HUDEP-2 (cell line): Measurements from ENCODE around the gene GIMD1.

Source experiments
- DNase-seq, 76 experiments: peaks; one replicate each; lab custom pipeline; 2025; ENCODE audit not compliant: unreplicated experiment in 76 of 76; lab: John Stamatoyannopoulos, UW

Gene GIMD1

GRCh38 chr4:106315968-106316772 is 52.4 kb downstream of the GIMD1 start, which contains the start of the genes AIMP1 and TBCK:
Gene AIMP1, plus strand, starts transcription at chr4:106316550. Its CDS starts 8,460 bp downstream, at chr4:106325010.
Gene TBCK, minus strand, starts transcription at chr4:106316209. Its CDS starts 7,249 bp downstream, at chr4:106308960.
- peak in 75 of 76 experiments; percentile 46 to 92 (median 78) for DNase-seq

GRCh38 chr4:106315476-106315967 is 53.1 kb downstream of the GIMD1 start:
- DNase-seq: peak in 20 of 76 experiments; percentile 2 to 51 (median 30)

GRCh38 chr4:106314960-106315359 is 53.6 kb downstream of the GIMD1 start:
- no peak for DNase-seq

DNA sequence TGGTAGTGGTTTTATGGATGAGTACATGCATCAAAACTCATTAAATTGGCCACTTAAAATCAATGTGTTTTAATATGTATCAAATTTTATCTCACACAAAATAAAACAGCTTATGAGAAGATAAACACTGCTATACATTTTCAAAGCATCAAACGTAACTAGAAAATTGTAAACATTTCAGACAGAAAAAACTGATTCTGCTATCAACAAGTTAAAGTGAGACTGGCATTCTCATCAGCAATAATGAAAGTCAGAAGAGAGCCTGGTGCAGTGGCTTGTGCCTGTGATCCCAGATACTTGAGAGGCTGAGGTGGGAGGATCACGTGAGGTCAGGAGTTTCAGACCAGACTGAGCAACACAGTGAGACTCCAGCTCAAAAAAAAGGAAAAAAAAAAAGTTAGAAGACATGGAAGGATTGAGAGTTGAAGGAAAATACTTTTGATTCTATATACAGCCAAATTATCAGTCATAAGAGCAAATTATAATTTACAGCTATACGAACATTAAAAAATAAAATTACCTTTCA is 55.5 kb downstream of the GIMD1 start:
- no peak for DNase-seq

DNA sequence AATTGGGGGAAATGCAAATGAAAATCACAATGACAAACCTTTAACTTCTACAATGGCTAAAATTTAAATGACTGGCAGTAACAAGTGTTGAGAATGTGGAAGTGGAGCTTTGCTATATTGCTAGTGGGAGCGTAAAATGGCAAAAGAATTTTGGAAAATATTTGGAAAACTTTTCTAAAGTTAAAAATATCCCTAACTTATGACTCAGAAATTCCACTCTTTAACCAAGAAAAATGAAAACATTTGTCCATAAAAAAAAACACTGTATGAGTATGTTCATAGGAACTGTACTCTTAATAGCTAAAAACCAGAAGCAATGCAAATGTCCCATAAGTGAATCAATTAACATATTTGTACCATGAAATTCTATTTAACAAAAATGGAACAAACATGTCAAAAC is 56.2 kb downstream of the GIMD1 start:
- DNase-seq: no peak
